SK-N-SH (cell line): ENCODE data around the gene RAB6A.

ENCODE experiments used
- CHD2 ChIP-seq: fragments of 150-350 bp; IDR thresholded peaks from 2 replicates; pipeline ENCODE4 v1.6.1; 2018; ENCODE audit warnings: low read length; ENCODE audit not compliant: partially characterized antibody
- MXI1 ChIP-seq: IDR thresholded peaks from 2 replicates; pipeline ENCODE4 v1.6.1; 2012; ENCODE audit warnings: mild to moderate bottlenecking, low read depth, low read length, improper control_type of control experiment
- TF ChIP-seq, protein P1 (sequence below): fragments of 200-600 bp; sonication (generic); IDR thresholded peaks from 2 replicates; pipeline ENCODE4 v1.6.1; 2017; ENCODE audit warnings: antibody characterized with exemption, mild to moderate bottlenecking, moderate library complexity

DNA sequence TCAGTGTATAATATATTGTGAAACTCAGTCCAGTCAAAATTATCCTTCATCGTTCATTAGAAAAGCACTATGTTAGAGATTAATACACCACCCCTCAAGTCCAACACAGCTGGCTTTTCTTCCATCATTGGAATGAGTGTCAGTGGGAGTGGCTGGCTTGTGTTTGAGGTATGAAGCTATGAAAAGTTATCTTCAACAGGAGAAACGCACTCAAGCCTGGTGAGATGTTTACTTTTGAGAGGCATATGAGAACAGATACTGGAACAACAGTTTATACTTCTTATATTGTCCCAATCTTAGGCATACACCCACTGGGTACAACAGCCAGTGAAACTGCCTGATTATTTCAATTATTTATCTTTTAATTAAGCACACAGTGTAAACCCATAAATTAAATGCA is 80.2 kb downstream of the RAB6A start:
- no peak for TF ChIP-seq MXI1
- no peak for TF ChIP-seq CHD2
- TF ChIP-seq, protein P1, sequence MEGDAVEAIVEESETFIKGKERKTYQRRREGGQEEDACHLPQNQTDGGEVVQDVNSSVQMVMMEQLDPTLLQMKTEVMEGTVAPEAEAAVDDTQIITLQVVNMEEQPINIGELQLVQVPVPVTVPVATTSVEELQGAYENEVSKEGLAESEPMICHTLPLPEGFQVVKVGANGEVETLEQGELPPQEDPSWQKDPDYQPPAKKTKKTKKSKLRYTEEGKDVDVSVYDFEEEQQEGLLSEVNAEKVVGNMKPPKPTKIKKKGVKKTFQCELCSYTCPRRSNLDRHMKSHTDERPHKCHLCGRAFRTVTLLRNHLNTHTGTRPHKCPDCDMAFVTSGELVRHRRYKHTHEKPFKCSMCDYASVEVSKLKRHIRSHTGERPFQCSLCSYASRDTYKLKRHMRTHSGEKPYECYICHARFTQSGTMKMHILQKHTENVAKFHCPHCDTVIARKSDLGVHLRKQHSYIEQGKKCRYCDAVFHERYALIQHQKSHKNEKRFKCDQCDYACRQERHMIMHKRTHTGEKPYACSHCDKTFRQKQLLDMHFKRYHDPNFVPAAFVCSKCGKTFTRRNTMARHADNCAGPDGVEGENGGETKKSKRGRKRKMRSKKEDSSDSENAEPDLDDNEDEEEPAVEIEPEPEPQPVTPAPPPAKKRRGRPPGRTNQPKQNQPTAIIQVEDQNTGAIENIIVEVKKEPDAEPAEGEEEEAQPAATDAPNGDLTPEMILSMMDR = no peak
